Neuron (in vitro differentiated cells): ENCODE results near the gene MEX3D.
"Not testable (repeated sequence)": the region's sequence is repeated elsewhere in the genome, so short reads cannot be mapped to it uniquely, and the experiment has no call there.

Source experiments
- H2AFZ ChIP-seq: one replicate; pipeline ENCODE4 v1.6.1; 2013; ENCODE audit warnings: low read depth, mild to moderate bottlenecking, inconsistent platforms, low read length, moderate library complexity
- H3K27me3 ChIP-seq: one replicate; pipeline ENCODE4 v1.6.1; 2013; ENCODE audit warnings: low read length; ENCODE audit not compliant: insufficient read depth
- H3K36me3 ChIP-seq: one replicate; pipeline ENCODE4 v1.6.1; 2013; ENCODE audit warnings: low read length; ENCODE audit not compliant: insufficient read depth
- H3K4me1 ChIP-seq: one replicate; pipeline ENCODE4 v1.6.1; 2013; ENCODE audit warnings: low read length; ENCODE audit not compliant: insufficient read depth
- H3K4me3 ChIP-seq: 2 replicates; pipeline ENCODE4 v1.5.1; 2013; ENCODE audit warnings: mild to moderate bottlenecking, low read length, moderate library complexity
- H3K9me3 ChIP-seq: one replicate; pipeline ENCODE4 v1.6.1; 2013; ENCODE audit warnings: low read length

Gene MEX3D

GRCh38 chr19:1558552-1558951 is 9.6 kb downstream of the MEX3D start:
- Histone ChIP-seq H2AFZ (no peak overlapping the region), H3K9me3 (peaks cover 3% of the 10 kb centered on the region), H3K4me3 (no peak overlapping the region), H3K4me1 (peaks cover 9% of the 10 kb centered on the region), H3K27me3 (no peaks in the 10 kb centered on the region), H3K36me3 (peaks cover 46% of the 10 kb centered on the region)

DNA sequence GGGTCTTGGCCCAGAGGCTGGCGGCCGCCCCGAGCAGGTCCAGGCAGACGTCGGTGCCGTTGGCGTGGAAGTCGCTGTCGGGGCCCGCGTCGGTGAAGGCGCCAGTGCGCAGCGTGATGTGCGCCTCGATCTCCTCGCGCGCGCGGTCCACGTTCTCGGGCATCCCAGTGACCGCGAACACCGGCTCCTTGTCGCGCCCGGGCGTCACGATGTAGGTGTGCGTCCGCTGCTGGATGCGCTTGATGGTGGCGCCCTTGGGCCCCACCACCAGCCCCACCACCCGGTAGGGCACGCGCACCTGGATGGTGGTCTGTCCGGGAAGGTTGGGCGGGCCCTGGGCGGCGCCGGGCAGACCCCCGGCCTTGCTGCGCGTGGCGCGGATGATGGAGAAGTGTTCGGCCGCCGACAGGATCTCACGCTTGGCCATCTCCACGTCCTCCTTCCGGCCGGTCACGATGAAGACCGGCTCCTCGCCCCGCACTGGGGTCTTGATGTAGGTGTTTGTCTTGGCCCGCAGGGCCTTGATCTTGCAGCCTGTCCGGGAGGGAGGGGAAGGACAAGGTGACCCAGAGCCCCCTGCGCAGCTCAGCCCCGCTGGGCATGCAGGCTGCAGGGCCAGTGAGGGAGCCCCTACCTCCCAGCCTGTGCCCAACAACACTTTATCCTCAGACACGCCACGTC is 11.6 kb downstream of the MEX3D start:
- H3K4me3 ChIP-seq, result no peak overlapping the region
- H2AFZ ChIP-seq, result no peak overlapping the region
- peaks cover 36% of the 10 kb centered on the region for H3K36me3 ChIP-seq
- peaks cover 9% of the 10 kb centered on the region for H3K4me1 ChIP-seq
- no peaks in the 10 kb centered on the region for H3K27me3 ChIP-seq
- peaks cover 3% of the 10 kb centered on the region for H3K9me3 ChIP-seq

- Histone ChIP-seq H3K36me3 (peaks cover 31% of the 10 kb centered on the region), H3K27me3 (no peaks in the 10 kb centered on the region), H2AFZ (no peak overlapping the region), H3K4me1 (peaks cover 9% of the 10 kb centered on the region), H3K9me3 (peaks cover 3% of the 10 kb centered on the region), H3K4me3 (no peak overlapping the region)
These were observed 12.4 kb downstream of the MEX3D start for GRCh38 chr19:1555487-1556389.

- peaks cover 28% of the 10 kb centered on the region for H3K36me3 ChIP-seq
- H3K9me3 ChIP-seq, result peaks cover 3% of the 10 kb centered on the region
- peaks cover 9% of the 10 kb centered on the region for H3K4me1 ChIP-seq
- no peaks in the 10 kb centered on the region for H3K27me3 ChIP-seq
- H3K4me3 ChIP-seq, result no peak overlapping the region
- no peak overlapping the region for H2AFZ ChIP-seq
These were observed 13.2 kb downstream of the MEX3D start for GRCh38 chr19:1554968-1555367.

- Histone ChIP-seq H3K27me3 (no peaks in the 10 kb centered on the region), H3K9me3 (peaks cover 3% of the 10 kb centered on the region), H2AFZ (no peak overlapping the region), H3K36me3 (peaks cover 26% of the 10 kb centered on the region), H3K4me1 (peaks cover 4% of the 10 kb centered on the region), H3K4me3 (no peak overlapping the region)
These were observed 14.7 kb downstream of the MEX3D start for GRCh38 chr19:1553415-1553814.

GRCh38 chr19:1551068-1552040 is 16.8 kb downstream of the MEX3D start:
- H3K27me3 ChIP-seq, result no peaks in the 10 kb centered on the region
- no peaks in the 10 kb centered on the region for H3K4me1 ChIP-seq
- no peak overlapping the region for H3K4me3 ChIP-seq
- H3K9me3 ChIP-seq, result no peaks in the 10 kb centered on the region
- H3K36me3 ChIP-seq, result peaks cover 19% of the 10 kb centered on the region
- H2AFZ ChIP-seq, result no peak overlapping the region

GRCh38 chr19:1549332-1549945 is 18.7 kb downstream of the MEX3D start:
- H3K36me3 ChIP-seq, result peaks cover 5% of the 10 kb centered on the region
- no peaks in the 10 kb centered on the region for H3K9me3 ChIP-seq
- no peak overlapping the region for H2AFZ ChIP-seq
- H3K4me3 ChIP-seq, result no peak overlapping the region
- no peaks in the 10 kb centered on the region for H3K27me3 ChIP-seq
- no peaks in the 10 kb centered on the region for H3K4me1 ChIP-seq

DNA sequence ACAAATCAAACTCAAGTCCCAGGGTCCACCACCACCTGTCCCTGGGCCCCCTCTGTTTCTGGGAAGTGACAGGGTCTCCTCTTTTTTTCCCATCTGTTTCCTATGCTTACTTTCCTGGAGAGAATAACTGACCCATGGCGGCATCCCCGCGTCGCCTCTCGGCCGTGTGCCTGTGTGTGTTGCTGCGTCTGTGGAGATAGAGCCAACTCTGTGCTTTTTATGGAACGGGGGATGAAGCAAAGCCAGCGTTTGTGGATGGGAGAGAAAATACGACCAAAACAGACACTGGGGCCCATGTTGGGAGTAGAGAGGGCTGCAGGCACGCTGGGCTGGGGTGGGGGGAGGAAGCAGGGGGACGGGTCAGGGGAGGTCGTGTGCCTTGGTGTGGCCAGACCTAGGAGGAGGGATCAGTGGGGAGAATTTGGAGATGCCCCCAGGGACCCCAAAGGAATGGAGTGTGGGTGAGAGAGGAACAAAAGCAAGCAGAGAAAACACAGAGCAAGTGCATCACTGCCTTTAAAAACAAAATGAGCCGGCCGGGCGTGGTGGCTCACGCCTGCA is 27.7 kb downstream of the MEX3D start:
- H3K4me3 ChIP-seq, result no peak overlapping the region
- no peak overlapping the region for H2AFZ ChIP-seq
- no peaks in the 10 kb centered on the region for H3K36me3 ChIP-seq
- H3K4me1 ChIP-seq, result no peaks in the 10 kb centered on the region
- no peaks in the 10 kb centered on the region for H3K9me3 ChIP-seq
- H3K27me3 ChIP-seq, result peaks cover 4% of the 10 kb centered on the region

- not testable (repeated sequence) for H3K4me1 ChIP-seq, H3K27me3 ChIP-seq, H2AFZ ChIP-seq, H3K9me3 ChIP-seq, H3K36me3 ChIP-seq, H3K4me3 ChIP-seq
These were observed 28.4 kb downstream of the MEX3D start for GRCh38 chr19:1539749-1540148.

DNA sequence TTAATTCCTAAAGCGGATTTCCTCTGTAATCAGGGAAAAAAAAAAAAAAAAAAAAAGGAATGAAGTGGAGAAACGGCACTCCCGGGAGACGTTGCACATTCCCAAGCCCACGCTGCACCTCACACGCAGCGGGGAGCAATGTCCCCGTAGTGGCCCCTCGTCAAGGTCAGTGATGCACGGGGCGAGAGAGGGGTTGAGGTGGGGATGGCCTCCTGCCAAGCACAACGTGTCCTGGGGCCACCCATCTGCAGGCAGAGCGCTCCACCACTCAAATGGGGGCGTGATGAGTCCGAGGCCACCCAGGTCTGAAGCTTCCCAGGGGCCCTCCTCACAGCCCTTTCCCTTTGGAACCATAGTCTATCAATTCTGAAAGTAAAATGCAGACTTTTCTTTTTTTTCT is 29.1 kb downstream of the MEX3D start:
- Histone ChIP-seq H3K9me3 (no peaks in the 10 kb centered on the region), H3K36me3 (no peaks in the 10 kb centered on the region), H3K4me3 (no peak overlapping the region), H3K4me1 (no peaks in the 10 kb centered on the region), H3K27me3 (peaks cover 4% of the 10 kb centered on the region), H2AFZ (no peak overlapping the region)

DNA sequence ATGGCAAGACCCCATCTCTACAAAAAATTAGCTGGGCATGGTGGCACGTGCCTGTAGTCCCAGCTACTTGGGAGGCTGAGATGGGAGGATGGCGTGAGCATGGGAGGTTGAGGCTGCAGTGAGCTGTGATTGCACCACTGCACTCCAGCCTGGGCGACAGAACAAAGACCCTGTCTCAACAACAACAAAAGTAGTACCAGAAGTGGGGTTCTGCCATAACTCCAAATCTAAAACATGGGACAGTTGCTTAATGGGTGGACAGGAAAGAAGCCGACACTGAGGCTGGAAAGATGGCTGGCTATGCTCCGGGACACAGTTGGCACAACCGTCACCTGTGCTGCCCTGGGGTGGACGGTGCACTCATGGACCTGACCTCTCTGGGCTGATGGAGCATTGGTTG is 32.4 kb downstream of the MEX3D start:
- H3K4me3 ChIP-seq, H3K4me1 ChIP-seq: not testable (repeated sequence)

DNA sequence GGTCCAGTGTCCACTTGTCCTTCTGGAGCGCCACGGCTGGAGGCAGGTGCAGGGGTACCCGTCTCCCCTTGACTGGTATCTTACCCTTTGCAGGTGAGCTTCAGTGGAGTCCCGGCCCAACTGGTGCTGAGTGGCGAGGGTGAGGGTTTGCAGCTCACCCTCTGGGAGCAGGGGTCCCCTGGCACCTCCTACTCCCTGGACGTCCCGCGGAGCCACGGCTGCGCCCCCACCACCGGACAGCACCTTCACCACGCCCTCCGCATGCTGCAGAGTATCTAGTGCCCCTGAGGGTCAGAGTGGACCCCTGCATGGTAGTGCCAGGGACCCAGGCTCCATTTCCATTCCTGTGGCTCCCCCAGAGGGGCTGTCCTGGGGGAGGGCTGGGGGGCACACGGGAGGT is 33.2 kb downstream of the MEX3D start:
- H3K36me3 ChIP-seq, result no peaks in the 10 kb centered on the region
- no peaks in the 10 kb centered on the region for H3K4me1 ChIP-seq
- no peak overlapping the region for H3K4me3 ChIP-seq
- peaks cover under 1% of the 10 kb centered on the region for H3K27me3 ChIP-seq
- no peaks in the 10 kb centered on the region for H3K9me3 ChIP-seq
- no peak overlapping the region for H2AFZ ChIP-seq

More for the DNA sequence above, 32.4 kb downstream of the MEX3D start:
- not testable (repeated sequence) for H2AFZ ChIP-seq, H3K9me3 ChIP-seq, H3K27me3 ChIP-seq, H3K36me3 ChIP-seq
